ENCODE data around the gene TBC1D22A. TPM values are rescaled to one million over a fixed set of nuclear protein-coding genes. Genes with fewer than 3 reads are reported as not detected.

The TBC1D22A gene
- total RNA-seq, 1 donor: 17.7 TPM

GRCh38 chr22:47149976-47150375, 387.5 kb downstream of the TBC1D22A start:
- H3K9me3 ChIP-seq (ENCODE audit: low read depth, low read length): no peaks in the 10 kb centered on the region
- peaks cover 16% of the 10 kb centered on the region for H4K20me1 ChIP-seq (ENCODE audit: insufficient read depth, low read length)
- no peak for TF ChIP-seq CTCF (IDR thresholded peaks at IDR 0.05; ENCODE audit: extremely low read depth, low read depth, low read length)
- peaks cover 11% of the 10 kb centered on the region for H3K4me1 ChIP-seq (ENCODE audit: insufficient read depth, low read length)
- no peak overlapping the region for H3K4me3 ChIP-seq (ENCODE audit: insufficient read depth, low read length)
- no peaks in the 10 kb centered on the region for H3K27me3 ChIP-seq (ENCODE audit: insufficient read depth, low read length)
- H3K79me2 ChIP-seq (ENCODE audit: insufficient read depth, low read length): no peaks in the 10 kb centered on the region
- H3K36me3 ChIP-seq (ENCODE audit: insufficient read depth, low read length): no peaks in the 10 kb centered on the region
- no peak overlapping the region for H3K4me2 ChIP-seq (ENCODE audit: insufficient read depth, low read length)
- no peak overlapping the region for H2AFZ ChIP-seq (ENCODE audit: low read length)
- H3K27ac ChIP-seq (ENCODE audit: low read depth, low read length): no peak overlapping the region
- DNase-seq (ENCODE audit: insufficient read length, low spot score, missing footprints): no peak

GRCh38 chr22:47150426-47150825, 388.0 kb downstream of the TBC1D22A start:
- Histone ChIP-seq H3K79me2 (ENCODE audit: insufficient read depth, low read length) (no peaks in the 10 kb centered on the region), H3K9me3 (ENCODE audit: low read depth, low read length) (no peaks in the 10 kb centered on the region), H3K27me3 (ENCODE audit: insufficient read depth, low read length) (no peaks in the 10 kb centered on the region), H3K4me2 (ENCODE audit: insufficient read depth, low read length) (no peak overlapping the region), H3K4me1 (ENCODE audit: insufficient read depth, low read length) (peaks cover 15% of the 10 kb centered on the region), H2AFZ (ENCODE audit: low read length) (no peak overlapping the region), H3K27ac (ENCODE audit: low read depth, low read length) (no peak overlapping the region), H4K20me1 (ENCODE audit: insufficient read depth, low read length) (peaks cover 15% of the 10 kb centered on the region), H3K36me3 (ENCODE audit: insufficient read depth, low read length) (no peaks in the 10 kb centered on the region), H3K4me3 (ENCODE audit: insufficient read depth, low read length) (no peak overlapping the region)
- TF ChIP-seq CTCF (IDR thresholded peaks at IDR 0.05; ENCODE audit: extremely low read depth, low read depth, low read length): no peak
- no peak for DNase-seq (ENCODE audit: insufficient read length, low spot score, missing footprints)

GRCh38 chr22:47151064-47151463, 388.6 kb downstream of the TBC1D22A start:
- Histone ChIP-seq H3K4me2 (ENCODE audit: insufficient read depth, low read length) (no peak overlapping the region), H4K20me1 (ENCODE audit: insufficient read depth, low read length) (peaks cover 15% of the 10 kb centered on the region), H3K4me3 (ENCODE audit: insufficient read depth, low read length) (no peak overlapping the region), H3K4me1 (ENCODE audit: insufficient read depth, low read length) (peaks cover 15% of the 10 kb centered on the region), H3K36me3 (ENCODE audit: insufficient read depth, low read length) (no peaks in the 10 kb centered on the region), H3K27ac (ENCODE audit: low read depth, low read length) (no peak overlapping the region), H3K27me3 (ENCODE audit: insufficient read depth, low read length) (no peaks in the 10 kb centered on the region), H3K9me3 (ENCODE audit: low read depth, low read length) (no peaks in the 10 kb centered on the region), H3K79me2 (ENCODE audit: insufficient read depth, low read length) (no peaks in the 10 kb centered on the region), H2AFZ (ENCODE audit: low read length) (no peak overlapping the region)
- DNase-seq (ENCODE audit: insufficient read length, low spot score, missing footprints): no peak
- no peak for TF ChIP-seq CTCF (IDR thresholded peaks at IDR 0.05; ENCODE audit: extremely low read depth, low read depth, low read length)

- peaks cover 15% of the 10 kb centered on the region for H3K4me1 ChIP-seq (ENCODE audit: insufficient read depth, low read length)
- TF ChIP-seq CTCF (IDR thresholded peaks at IDR 0.05; ENCODE audit: extremely low read depth, low read depth, low read length): no peak
- no peaks in the 10 kb centered on the region for H3K9me3 ChIP-seq (ENCODE audit: low read depth, low read length)
- no peaks in the 10 kb centered on the region for H3K79me2 ChIP-seq (ENCODE audit: insufficient read depth, low read length)
- no peak for DNase-seq (ENCODE audit: insufficient read length, low spot score, missing footprints)
- no peak overlapping the region for H3K4me3 ChIP-seq (ENCODE audit: insufficient read depth, low read length)
- H3K36me3 ChIP-seq (ENCODE audit: insufficient read depth, low read length): no peaks in the 10 kb centered on the region
- H2AFZ ChIP-seq (ENCODE audit: low read length): no peak overlapping the region
- no peak overlapping the region for H3K4me2 ChIP-seq (ENCODE audit: insufficient read depth, low read length)
- H3K27ac ChIP-seq (ENCODE audit: low read depth, low read length): no peak overlapping the region
- H4K20me1 ChIP-seq (ENCODE audit: insufficient read depth, low read length): peaks cover 15% of the 10 kb centered on the region
- H3K27me3 ChIP-seq (ENCODE audit: insufficient read depth, low read length): no peaks in the 10 kb centered on the region
These were observed 389.0 kb downstream of the TBC1D22A start for GRCh38 chr22:47151490-47151889.

All from osteoblast (primary cell).